HPDE6-E6E7 (cell line): ENCODE results near the gene TM9SF1.

ENCODE experiments used
- DNase-seq: peaks from one replicate; pipeline ENCODE4 v3.0.0; 2011; ENCODE audit warnings: missing footprints; ENCODE audit errors: extremely low spot score

The TM9SF1 gene

DNA sequence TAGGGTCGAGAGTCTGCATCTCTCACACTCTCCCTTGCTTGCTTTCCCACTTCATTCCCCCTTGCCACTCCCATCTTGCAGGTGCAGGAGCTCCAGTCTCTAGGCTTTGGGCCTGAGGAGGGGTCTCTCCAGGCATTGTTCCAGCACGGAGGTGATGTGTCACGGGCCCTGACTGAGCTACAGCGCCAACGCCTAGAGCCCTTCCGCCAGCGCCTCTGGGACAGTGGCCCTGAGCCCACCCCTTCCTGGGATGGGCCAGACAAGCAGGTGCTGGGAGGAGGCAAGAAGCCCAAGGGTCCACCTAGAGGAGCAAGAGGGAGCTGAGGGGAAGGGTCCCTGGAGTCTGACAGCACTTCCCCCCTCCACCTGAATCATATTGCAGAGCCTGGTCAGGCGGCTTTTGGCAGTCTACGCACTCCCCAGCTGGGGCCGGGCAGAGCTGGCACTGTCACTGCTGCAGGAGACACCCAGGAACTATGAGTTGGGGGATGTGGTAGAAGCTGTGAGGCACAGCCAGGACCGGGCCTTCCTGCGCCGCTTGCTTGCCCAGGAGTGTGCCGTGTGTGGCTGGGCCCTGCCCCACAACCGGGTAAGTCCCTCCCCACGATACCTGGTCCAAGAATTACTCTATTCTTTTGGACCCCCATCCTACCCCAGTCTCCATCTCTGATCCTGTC, 43.7 kb downstream of the TM9SF1 start:
- DNase-seq = no peak

DNA sequence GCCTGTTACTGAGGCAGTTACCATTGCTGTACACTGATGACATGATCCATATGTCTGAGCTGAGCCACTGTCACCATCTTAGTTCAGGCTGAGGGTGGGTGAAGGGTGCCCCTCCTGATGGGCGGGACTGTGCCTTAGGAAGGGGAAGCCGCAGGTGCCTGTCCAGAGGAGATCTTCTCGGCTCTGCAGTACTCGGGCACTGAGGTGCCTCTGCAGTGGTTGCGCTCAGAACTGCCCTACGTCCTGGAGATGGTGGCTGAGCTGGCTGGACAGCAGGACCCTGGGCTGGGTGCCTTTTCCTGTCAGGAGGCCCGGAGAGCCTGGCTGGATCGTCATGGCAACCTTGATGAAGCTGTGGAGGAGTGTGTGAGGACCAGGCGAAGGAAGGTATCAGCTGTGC, 44.2 kb downstream of the TM9SF1 start:
- no peak for DNase-seq

DNA sequence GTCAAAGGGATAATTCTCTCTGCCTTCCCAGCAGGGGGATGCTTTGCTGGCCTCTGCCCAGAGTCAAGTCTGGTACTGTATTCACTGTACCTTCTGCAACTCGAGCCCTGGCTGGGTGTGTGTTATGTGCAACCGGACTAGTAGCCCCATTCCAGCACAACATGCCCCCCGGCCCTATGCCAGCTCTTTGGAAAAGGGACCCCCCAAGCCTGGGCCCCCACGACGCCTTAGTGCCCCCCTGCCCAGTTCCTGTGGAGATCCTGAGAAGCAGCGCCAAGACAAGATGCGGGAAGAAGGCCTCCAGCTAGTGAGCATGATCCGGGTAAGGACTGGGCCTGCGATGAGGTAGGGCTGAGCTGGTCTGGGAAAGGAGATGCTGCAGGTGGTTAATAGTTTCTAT, 44.7 kb downstream of the TM9SF1 start:
- DNase-seq = no peak

DNA sequence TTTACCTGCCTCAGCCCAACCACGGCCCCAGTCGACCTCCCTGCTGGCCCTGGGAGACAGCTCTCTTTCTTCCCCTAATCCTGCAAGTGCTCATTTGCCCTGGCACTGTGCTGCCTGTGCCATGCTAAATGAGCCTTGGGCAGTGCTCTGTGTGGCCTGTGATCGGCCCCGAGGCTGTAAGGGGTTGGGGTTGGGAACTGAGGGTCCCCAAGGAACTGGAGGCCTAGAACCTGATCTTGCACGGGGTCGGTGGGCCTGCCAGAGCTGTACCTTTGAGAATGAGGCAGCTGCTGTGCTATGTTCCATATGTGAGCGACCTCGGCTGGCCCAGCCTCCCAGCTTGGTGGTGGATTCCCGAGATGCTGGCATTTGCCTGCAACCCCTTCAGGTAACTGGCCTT, 45.2 kb downstream of the TM9SF1 start:
- DNase-seq = no peak

- DNase-seq = no peak
Observed at GRCh38 chr14:24149302-24149969, 45.8 kb downstream of the TM9SF1 start.

DNA sequence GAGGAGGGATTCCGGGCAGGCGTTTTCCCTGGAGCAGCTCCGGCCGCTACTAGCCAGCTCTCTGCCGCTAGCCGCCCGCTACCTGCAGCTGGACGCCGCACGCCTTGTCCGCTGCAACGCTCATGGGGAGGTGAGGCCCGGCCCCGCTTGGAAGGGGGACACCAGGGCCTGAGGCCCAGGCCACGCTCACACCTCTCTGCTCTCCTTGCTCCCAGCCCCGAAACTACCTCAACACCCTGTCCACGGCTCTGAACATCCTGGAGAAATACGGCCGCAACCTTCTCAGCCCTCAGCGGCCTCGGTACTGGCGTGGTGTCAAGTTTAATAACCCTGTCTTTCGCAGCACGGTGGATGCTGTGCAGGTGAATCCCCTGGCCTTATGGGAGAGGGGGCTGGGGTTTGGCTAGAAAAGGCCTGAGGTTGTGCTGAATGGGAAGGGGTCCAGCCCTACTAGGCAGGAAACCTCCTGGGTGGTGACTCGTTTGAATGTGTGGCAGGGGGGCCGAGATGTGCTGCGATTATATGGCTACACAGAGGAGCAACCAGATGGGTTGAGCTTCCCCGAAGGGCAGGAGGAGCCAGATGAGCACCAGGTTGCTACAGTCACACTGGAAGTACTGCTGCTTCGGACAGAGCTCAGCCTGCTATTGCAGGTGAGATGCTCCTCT, 47.3 kb downstream of the TM9SF1 start:
- no peak for DNase-seq

DNA sequence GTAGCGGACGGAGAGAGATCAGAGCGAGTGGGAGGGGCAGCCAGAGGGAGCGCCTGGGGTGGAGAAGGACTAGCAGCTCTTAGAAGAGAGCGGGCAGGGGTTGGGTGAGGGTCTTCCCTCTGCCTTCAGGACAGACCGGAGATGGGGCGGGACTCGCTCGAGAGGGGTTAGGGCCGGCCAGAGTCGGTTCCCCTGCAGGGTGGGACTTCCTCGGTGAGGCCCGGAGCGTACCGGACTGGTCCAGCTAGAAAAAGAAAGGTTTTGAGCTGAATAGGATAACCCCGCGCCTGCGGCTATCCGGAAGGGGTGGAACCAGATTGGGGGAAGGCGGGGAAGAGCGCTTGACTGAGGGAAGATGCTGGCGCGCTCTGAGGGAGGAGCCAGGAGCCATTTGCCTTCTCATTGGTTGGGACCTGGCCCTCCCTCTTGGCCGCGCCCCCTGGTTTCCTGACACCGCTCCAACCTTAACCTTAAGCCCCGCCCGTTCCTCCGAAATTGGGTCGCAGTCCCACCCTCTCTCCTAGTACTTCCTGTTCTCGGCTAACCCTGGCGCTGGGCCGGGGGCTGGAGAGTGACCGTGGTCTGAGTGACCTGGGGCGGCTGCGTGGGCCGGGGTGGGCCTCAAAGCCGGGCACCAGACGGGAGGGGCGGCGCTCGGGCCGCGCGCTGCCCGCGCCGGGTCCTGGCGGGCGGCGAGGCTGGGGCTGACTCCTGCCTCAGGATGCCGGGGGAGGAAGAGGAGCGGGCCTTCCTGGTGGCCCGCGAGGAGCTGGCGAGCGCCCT, 48.1 kb downstream of the TM9SF1 start, which contains the start of gene RNF31:
RNF31 (plus strand) TSS at position 521 of the 783 bp plus-strand sequence; CDS start at position 722, 201 bp downstream.
- peak; percentile 94 for DNase-seq

DNA sequence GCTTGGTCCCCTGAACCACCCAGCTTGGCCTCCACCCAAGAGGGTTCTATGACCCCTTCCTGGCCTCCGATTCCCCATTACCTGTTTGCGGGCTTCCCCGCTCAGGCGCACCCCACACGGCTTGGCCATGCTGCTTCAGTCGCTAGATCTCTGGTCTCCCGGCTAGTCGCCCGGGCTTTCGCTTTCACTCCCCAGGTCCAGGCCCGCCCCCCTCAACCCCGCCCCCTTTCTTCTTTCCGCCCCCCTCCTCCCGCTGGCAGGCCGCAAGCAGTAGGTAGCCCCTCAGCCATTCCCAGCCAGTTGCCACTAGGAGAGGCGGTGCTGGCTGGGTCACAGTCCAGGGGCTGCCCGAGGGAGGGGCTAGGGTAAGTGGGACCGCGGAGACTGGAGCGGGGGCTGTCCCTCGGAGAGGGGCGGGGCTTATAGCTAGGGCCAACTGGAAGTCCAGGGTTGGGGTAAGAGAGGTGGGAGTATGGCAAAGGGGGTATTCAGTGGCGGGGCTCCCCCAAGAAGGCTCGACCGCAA, 48.7 kb downstream of the TM9SF1 start, which contains the start of gene PSME2:
PSME2 (minus strand) TSS at position 158 of the 525 bp plus-strand sequence; CDS start at position 129, 29 bp downstream.
- peak; percentile 98 for DNase-seq

DNA sequence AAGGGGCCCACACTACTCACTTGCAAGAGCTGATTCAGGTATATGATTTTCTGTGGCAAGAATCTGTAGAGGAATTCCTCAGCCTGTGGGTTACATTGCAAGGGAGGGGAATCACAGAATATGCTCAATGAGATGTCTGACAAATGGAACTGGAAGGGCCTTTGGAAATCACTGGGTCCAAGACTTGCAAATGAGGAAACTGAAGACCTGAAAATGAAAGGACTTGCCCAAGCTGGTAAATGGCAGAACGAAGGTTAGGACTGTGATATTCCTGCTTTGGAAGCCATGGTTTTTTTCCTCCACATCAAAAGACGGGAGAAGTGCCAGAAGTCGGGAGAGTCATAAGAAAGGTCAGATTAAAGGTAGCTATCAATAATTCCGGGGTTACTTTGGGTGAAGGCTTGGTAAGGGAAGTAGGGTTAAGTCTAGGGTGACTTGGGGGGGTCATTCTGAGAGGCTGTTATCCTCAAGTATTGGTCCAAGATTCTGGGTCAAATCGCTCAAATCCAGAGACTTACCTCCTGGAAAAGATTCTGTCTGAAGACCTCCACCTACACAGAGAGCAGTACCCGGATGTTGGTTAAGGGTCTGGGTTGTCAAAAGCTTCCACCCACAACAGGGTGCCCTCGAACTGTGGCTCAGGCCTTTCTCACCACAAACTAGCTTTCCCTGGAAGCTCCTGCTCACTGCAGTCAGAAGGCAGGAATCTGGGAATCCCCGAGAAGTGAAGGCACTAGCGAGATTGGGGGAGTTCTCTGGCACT, 49.4 kb downstream of the TM9SF1 start:
- no peak for DNase-seq

GRCh38 chr14:24145219-24145618, 50.0 kb downstream of the TM9SF1 start:
- DNase-seq = no peak

DNA sequence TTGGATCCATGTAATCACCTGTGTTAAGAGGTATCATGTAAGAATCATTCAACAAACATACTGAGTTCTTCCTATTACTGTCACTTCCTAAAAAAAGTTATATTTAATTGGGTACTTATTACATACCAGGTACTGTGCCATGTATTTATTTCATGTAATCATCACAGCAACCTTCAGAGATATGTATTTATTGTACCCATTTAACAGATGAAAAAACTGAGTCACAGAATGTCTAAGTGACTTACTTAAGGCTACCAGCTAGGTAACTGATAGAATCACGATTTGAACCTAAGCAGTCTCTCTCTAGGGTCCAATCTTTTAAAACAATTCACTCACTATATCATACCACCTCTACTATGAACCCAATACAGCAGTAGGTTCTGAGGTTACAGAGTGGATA, 50.8 kb downstream of the TM9SF1 start:
- DNase-seq = no peak

DNA sequence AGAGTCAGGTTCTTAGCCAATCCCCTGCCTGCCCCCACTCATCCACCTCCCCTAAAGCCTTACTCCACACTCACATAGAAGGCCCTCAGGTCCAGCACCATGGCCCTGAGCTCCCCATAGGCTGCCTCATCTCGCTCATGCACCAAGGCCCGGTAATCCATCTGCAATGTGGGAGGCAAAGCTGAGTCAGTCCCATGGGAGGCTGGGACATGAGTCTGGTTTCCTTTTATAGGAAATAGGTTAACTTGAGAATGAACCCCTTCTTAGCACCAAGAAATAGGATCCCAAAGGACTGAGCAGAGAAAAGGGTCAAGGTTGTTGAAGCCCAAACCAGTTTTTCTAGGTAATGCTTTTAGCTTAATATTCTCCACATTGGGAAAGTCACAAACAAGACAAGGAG, 51.7 kb downstream of the TM9SF1 start:
- DNase-seq = no peak

- peak; percentile 95 for DNase-seq
Observed at GRCh38 chr14:24141097-24141880, 54.0 kb downstream of the TM9SF1 start, which contains the start of gene EMC9. EMC9 (minus strand) TSS chr14:24141591; CDS start chr14:24141304, 287 bp downstream.

- DNase-seq = no peak
Observed at GRCh38 chr14:24139272-24139934, 55.8 kb downstream of the TM9SF1 start.
